Lung (tissue), 12 donors: ENCODE results near the gene PRKCE. TPM values are rescaled to one million over a fixed set of nuclear protein-coding genes. Genes with fewer than 3 reads are reported as not detected.

Source experiments
- ATAC-seq: fragments of 200-7000 bp; cut with Tn5 transposase; one replicate; pipeline ENCODE4 v1.9.1; 2020; ENCODE audit warnings: moderate number of reproducible peaks; ENCODE audit not compliant: insufficient read depth, low FRiP score
- DNase-seq, 3 donors: peaks; one replicate each; pipeline ENCODE4 v3.0.0-alpha.2; 2013 to 2017
- H3K27ac ChIP-seq, 2 donors: one replicate each; pipeline ENCODE4 v1.5.1; 2013; ENCODE audit warnings: mild to moderate bottlenecking in 2 of 2, moderate library complexity in 2 of 2, control low read depth in 1 of 2, inconsistent platforms in 1 of 2, low read depth in 1 of 2, low read length in 1 of 2
- H3K27me3 ChIP-seq, 3 donors: one replicate each; pipeline ENCODE4 v1.5.1; 2013; ENCODE audit warnings: low read length in 2 of 3; ENCODE audit not compliant: control insufficient read depth in 3 of 3, insufficient read depth in 3 of 3
- H3K36me3 ChIP-seq, 4 donors: one replicate each; pipeline ENCODE4 v1.5.1; 2013; ENCODE audit warnings: low read length in 4 of 4, mild to moderate bottlenecking in 1 of 4, moderate library complexity in 1 of 4; ENCODE audit not compliant: control insufficient read depth in 4 of 4, insufficient read depth in 4 of 4
- H3K4me1 ChIP-seq, 5 donors: one replicate each; pipeline ENCODE4 v1.5.1; 2013; ENCODE audit warnings: low read length in 5 of 5, mild to moderate bottlenecking in 2 of 5, moderate library complexity in 1 of 5; ENCODE audit not compliant: control insufficient read depth in 5 of 5, insufficient read depth in 5 of 5
- H3K4me3 ChIP-seq: one replicate; pipeline ENCODE4 v1.5.1; 2013; ENCODE audit warnings: mild to moderate bottlenecking, control low read depth, moderate library complexity
- H3K9ac ChIP-seq, 2 donors: one replicate each; pipeline ENCODE4 v1.5.1; 2013; ENCODE audit warnings: low read length in 2 of 2, control low read depth in 1 of 2; ENCODE audit not compliant: insufficient read depth in 1 of 2
- H3K9me3 ChIP-seq, 4 donors: one replicate each; pipeline ENCODE4 v1.5.1; 2013; ENCODE audit warnings: low read length in 3 of 4, mild to moderate bottlenecking in 1 of 4, moderate library complexity in 1 of 4; ENCODE audit not compliant: control insufficient read depth in 4 of 4, insufficient read depth in 3 of 4
- WGBS, 2 donors: extraction: QIAGEN DNeasy Blood & Tissue Kit; methylation state at CpG; one replicate each; pipeline ENCODE4 v1.1.7; 2013; 5-methylcytosine and 5-hydroxymethylcytosine counted together
- polyA plus RNA-seq, 2 donors: library from polyadenylated mRNA; stranded (reverse); fragments of 200-250 nt; gene quantifications; one replicate each; pipeline ENCODE4 v1.2.1, GENCODE V29; 2013
- total RNA-seq, 2 donors: library from RNA; depleted of rRNA in 1 of 2; stranded (reverse); fragments of >200 nt in 1 of 2; gene quantifications; one replicate each; pipeline ENCODE4 v1.2.1, GENCODE V29; 2014 to 2021
- TF ChIP-seq, protein P1 (sequence below): IDR thresholded peaks from 2 replicates; pipeline ENCODE4 v1.5.1; 2012; ENCODE audit warnings: mild to moderate bottlenecking; ENCODE audit errors: control extremely low read depth, extremely low read depth
- donor health status: control.
- donor health status: control.
- donor health status: Bipolar disorder and iron deficiency.
- donor health status: healthy.
- donor health status: DM: yes; HTN: yes; CAD: no.

The PRKCE gene
- total and polyA plus RNA-seq, 4 donors, result 12.5 to 82.2 (median 32.1) TPM

DNA sequence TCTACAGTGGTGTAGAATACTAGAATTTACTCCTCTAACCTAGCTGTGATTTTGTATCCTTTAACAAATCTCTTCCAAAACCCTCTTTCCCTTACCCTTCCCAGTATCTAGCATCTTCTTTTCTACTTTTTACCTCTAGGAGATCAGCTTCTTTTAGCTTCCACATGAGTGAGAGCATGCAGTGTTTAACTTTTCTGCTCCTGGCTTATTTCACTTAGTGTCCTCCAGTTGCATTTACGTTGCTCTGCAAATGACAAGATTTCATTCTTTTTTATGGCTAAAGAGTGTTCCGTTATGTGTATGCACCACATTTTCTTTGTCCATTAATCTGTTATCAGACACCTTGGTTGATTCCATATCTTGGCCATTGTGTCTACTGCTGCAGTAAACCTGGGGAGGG is 228.5 kb downstream of the PRKCE start:
- 97% methylated on average over 2 of the region's 2 CpGs for WGBS, 2 donors
- Histone ChIP-seq H3K4me3 (no peak overlapping the region), H3K4me1 (peaks cover 10 to 35% (median 24%) of the 10 kb centered on the region in 5 donors), H3K9me3 (peaks cover 2 to 11% (median 2%) of the 10 kb centered on the region in 4 donors), H3K36me3 (peaks cover 0 to 7% (median 1%) of the 10 kb centered on the region in 4 donors), H3K27ac (no peak overlapping the region), H3K9ac (no peak overlapping the region), H3K27me3 (no peaks in the 10 kb centered on the region)
- no peak for DNase-seq
- TF ChIP-seq, protein P1, sequence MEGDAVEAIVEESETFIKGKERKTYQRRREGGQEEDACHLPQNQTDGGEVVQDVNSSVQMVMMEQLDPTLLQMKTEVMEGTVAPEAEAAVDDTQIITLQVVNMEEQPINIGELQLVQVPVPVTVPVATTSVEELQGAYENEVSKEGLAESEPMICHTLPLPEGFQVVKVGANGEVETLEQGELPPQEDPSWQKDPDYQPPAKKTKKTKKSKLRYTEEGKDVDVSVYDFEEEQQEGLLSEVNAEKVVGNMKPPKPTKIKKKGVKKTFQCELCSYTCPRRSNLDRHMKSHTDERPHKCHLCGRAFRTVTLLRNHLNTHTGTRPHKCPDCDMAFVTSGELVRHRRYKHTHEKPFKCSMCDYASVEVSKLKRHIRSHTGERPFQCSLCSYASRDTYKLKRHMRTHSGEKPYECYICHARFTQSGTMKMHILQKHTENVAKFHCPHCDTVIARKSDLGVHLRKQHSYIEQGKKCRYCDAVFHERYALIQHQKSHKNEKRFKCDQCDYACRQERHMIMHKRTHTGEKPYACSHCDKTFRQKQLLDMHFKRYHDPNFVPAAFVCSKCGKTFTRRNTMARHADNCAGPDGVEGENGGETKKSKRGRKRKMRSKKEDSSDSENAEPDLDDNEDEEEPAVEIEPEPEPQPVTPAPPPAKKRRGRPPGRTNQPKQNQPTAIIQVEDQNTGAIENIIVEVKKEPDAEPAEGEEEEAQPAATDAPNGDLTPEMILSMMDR, result no peak
- no peak for ATAC-seq

DNA sequence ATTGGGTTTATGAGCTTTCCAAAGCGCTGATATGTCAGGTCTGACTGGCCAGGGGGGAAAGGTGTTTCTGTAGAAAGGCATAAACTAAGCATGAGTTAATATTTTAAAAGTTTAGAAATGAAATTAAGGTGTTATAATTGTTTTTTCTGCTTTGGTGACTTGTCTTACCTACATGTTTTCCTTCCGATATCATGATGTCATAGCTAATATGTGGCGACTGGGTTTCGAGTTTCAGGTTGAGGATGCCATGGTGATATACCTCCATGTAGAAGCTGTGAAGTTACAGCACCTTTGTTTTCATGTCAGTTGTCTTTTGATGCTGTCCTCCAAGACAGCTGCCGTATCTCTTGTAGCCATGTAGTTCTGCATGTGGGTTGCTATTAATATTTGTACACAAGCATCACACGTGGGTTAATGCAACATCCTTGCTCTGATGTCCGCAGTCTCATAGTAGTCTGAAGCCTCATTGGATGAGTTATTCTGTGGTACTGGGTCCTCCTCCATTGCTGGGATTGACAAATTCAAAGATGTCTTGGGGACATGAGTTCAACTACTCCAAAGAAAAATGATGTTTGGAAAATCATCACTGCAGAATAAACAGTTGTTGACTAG is 230.6 kb downstream of the PRKCE start:
- Histone ChIP-seq H3K9ac (no peak overlapping the region), H3K36me3 (peaks cover 0 to 7% (median 1%) of the 10 kb centered on the region in 4 donors), H3K4me1 (peaks cover 17 to 55% (median 42%) of the 10 kb centered on the region in 5 donors), H3K27me3 (no peaks in the 10 kb centered on the region), H3K27ac (no peak overlapping the region), H3K4me3 (no peak overlapping the region), H3K9me3 (peaks cover 0 to 3% (median 0%) of the 10 kb centered on the region in 4 donors)
- TF ChIP-seq, protein P1, result no peak
- ATAC-seq (no peak), DNase-seq (no peak)
- WGBS, 2 donors, result 89 to 93% methylated on average over 7 of the region's 7 CpGs

DNA sequence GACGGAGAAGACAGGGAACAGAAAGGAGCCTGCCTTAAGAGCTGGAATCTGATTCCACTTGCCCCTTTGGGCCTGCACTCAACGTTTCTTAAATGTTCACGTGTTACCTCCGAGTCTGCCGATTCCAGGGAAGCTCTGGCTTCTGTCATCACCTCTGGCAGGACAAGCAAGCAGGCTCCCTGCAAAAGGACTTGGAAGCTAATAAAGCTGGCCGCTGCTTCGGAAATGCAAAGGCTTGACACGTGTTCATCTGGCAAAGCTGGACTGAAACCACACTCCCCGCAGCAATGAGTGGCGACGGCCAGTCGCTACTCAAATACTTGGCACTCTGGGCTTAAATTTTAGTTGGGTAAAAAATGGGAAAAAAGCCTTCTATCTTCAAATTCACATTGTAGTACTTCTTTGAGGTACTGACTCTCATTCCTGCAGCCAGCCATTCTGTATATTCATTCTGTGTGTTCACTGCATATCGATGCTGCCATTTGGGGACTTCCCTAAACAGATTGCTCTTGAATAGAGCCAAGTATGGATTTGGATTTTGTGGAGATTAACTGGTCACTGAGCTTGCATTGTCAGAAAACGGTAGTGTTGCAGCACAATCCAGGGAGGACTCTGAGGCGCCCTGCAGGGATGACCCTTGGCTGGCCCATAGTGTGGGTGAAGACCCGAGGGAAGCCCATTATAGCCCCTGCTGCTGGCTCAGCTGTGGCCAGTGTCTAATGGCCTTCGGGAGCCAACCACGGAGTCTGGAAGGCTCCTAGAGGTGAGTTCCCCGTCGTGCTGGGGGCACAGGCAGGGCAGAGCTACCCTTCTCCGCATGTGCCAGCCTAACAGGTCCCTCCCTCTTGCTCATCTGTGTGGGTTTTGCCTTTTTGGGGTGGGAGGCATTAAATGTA is 231.5 kb downstream of the PRKCE start:
- TF ChIP-seq, protein P1, result no peak
- H3K9me3 ChIP-seq, result peaks cover 0 to 3% (median 0%) of the 10 kb centered on the region in 4 donors
- no peak overlapping the region for H3K4me3 ChIP-seq
- ATAC-seq, result no peak
- no peak overlapping the region for H3K9ac ChIP-seq
- 56 to 84% methylated on average over 21 of the region's 21 CpGs for WGBS, 2 donors
- no peaks in the 10 kb centered on the region for H3K27me3 ChIP-seq
- peaks cover 0 to 4% (median under 1%) of the 10 kb centered on the region in 4 donors for H3K36me3 ChIP-seq
- peaks cover 22 to 59% (median 43%) of the 10 kb centered on the region in 5 donors for H3K4me1 ChIP-seq
- peak; percentile 81 to 91 (median 91) for DNase-seq
- peak overlapping the region in 1 of 2 donors; percentile 34 for H3K27ac ChIP-seq
